T-helper 9 cell (primary cell): ENCODE measurements around the gene KRTAP4-16.
"Not testable (repeated sequence)": the region's sequence is repeated elsewhere in the genome, so short reads cannot be mapped to it uniquely, and the experiment has no call there.

Experiments used
- DNase-seq: peaks from one replicate; pipeline ENCODE4 v3.0.0-alpha.2; 2020

KRTAP4-16 gene

GRCh38 chr17:41069031-41069430, 33.0 kb downstream of the KRTAP4-16 start:
- no peak for DNase-seq

GRCh38 chr17:41067281-41067680, 34.7 kb downstream of the KRTAP4-16 start:
- DNase-seq, result no peak

- DNase-seq, result no peak
Measured at GRCh38 chr17:41065829-41066624, 36.0 kb downstream of the KRTAP4-16 start, which contains the start of gene KRTAP2-4. Gene KRTAP2-4 (minus strand): TSS chr17:41065879. CDS start chr17:41065845, 34 bp downstream.

GRCh38 chr17:41065016-41065689, 36.9 kb downstream of the KRTAP4-16 start:
- not testable (repeated sequence) for DNase-seq

- no peak for DNase-seq
Measured at GRCh38 chr17:41064301-41064700, 37.7 kb downstream of the KRTAP4-16 start.

- DNase-seq, result no peak
Measured at GRCh38 chr17:41063449-41063848, 38.6 kb downstream of the KRTAP4-16 start.

GRCh38 chr17:41061964-41062363, 40.0 kb downstream of the KRTAP4-16 start:
- DNase-seq, result no peak

GRCh38 chr17:41060052-41060604, 41.9 kb downstream of the KRTAP4-16 start, which contains the start of gene KRTAP2-3:
Gene KRTAP2-3 (minus strand): TSS chr17:41060114. CDS start chr17:41060050, 64 bp downstream.
- DNase-seq, result no peak

GRCh38 chr17:41059276-41060051, 42.5 kb downstream of the KRTAP4-16 start:
- not testable (repeated sequence) for DNase-seq

GRCh38 chr17:41058741-41059140, 43.3 kb downstream of the KRTAP4-16 start:
- DNase-seq, result no peak

GRCh38 chr17:41057547-41057946, 44.5 kb downstream of the KRTAP4-16 start:
- DNase-seq, result no peak

- DNase-seq, result not testable (repeated sequence)
Measured at GRCh38 chr17:41055130-41055529, 46.9 kb downstream of the KRTAP4-16 start, which contains the start of gene KRTAP2-2. Gene KRTAP2-2 (minus strand): TSS chr17:41055230. CDS start chr17:41055211, 19 bp downstream.

- DNase-seq, result not testable (repeated sequence)
Measured at GRCh38 chr17:41054556-41054955, 47.5 kb downstream of the KRTAP4-16 start.

- no peak for DNase-seq
Measured at GRCh38 chr17:41054025-41054424, 48.0 kb downstream of the KRTAP4-16 start.

- DNase-seq, result no peak
Measured at GRCh38 chr17:41052566-41052965, 49.4 kb downstream of the KRTAP4-16 start.
